AG09309 (cell line): ENCODE results near the gene WHRN.

ENCODE experiments used
- DNase-seq: peaks from one replicate; pipeline ENCODE4 v3.0.0-alpha.2; 2010; ENCODE audit warnings: low read depth
- H3K4me3 ChIP-seq: 2 replicates; pipeline ENCODE4 v1.5.1; 2011; ENCODE audit warnings: mild to moderate bottlenecking, low read depth, low read length, moderate library complexity; ENCODE audit not compliant: control insufficient read depth
- CTCF ChIP-seq: IDR thresholded peaks from 2 replicates; pipeline ENCODE4 v1.5.1; 2011; ENCODE audit warnings: mild to moderate bottlenecking, low read depth, low read length, inconsistent platforms; ENCODE audit not compliant: insufficient read depth, control insufficient read depth; ENCODE audit errors: missing control alignments

The WHRN gene

GRCh38 chr9:114357360-114357759, 147.9 kb downstream of the WHRN start:
- no peak overlapping the region for H3K4me3 ChIP-seq
- TF ChIP-seq CTCF, result no peak
- no peak for DNase-seq

- H3K4me3 ChIP-seq, result no peak overlapping the region
- DNase-seq, result no peak
- TF ChIP-seq CTCF, result no peak
These were observed 148.5 kb downstream of the WHRN start for GRCh38 chr9:114356792-114357191.

- no peak for DNase-seq
- TF ChIP-seq CTCF, result no peak
- H3K4me3 ChIP-seq, result no peak overlapping the region
These were observed 149.5 kb downstream of the WHRN start for GRCh38 chr9:114355821-114356220.
